Neuron (in vitro differentiated cells): ENCODE data around the gene ZNF350.
A peak's percentile ranks its signal among the peaks of the same experiment; 100 is the strongest.
"Not testable (repeated sequence)": the region's sequence is repeated elsewhere in the genome, so short reads cannot be mapped to it uniquely, and the experiment has no call there.

Source experiments
- H2AFZ ChIP-seq: one replicate; pipeline ENCODE4 v1.6.1; 2013; ENCODE audit warnings: low read depth, mild to moderate bottlenecking, inconsistent platforms, low read length, moderate library complexity
- H3K27me3 ChIP-seq: one replicate; pipeline ENCODE4 v1.6.1; 2013; ENCODE audit warnings: low read length; ENCODE audit not compliant: insufficient read depth
- H3K36me3 ChIP-seq: one replicate; pipeline ENCODE4 v1.6.1; 2013; ENCODE audit warnings: low read length; ENCODE audit not compliant: insufficient read depth
- H3K4me1 ChIP-seq: one replicate; pipeline ENCODE4 v1.6.1; 2013; ENCODE audit warnings: low read length; ENCODE audit not compliant: insufficient read depth
- H3K4me3 ChIP-seq: 2 replicates; pipeline ENCODE4 v1.5.1; 2013; ENCODE audit warnings: mild to moderate bottlenecking, low read length, moderate library complexity
- H3K9me3 ChIP-seq: one replicate; pipeline ENCODE4 v1.6.1; 2013; ENCODE audit warnings: low read length

Gene ZNF350

DNA sequence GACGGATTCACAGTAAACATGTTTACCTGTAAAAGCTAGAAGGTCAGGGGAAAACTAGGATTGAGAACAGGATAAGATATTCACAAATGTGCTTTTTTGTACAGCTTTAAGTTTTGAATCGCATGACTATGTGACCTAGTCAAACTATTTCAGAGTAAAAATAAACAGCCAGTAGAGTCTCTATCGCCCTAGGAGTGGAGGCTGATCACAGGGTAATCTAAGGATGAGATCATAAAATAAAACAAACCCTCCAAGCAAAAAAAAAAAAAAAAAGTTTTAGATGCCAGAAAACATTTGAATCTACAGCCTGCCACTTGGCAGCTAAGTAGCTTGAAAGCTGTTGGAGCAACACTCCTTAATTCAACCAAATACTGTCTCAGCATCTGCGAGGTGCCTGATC is 26.8 kb downstream of the ZNF350 start:
- no peaks in the 10 kb centered on the region for H3K27me3 ChIP-seq
- H3K4me1 ChIP-seq, result no peaks in the 10 kb centered on the region
- no peak overlapping the region for H3K4me3 ChIP-seq
- no peak overlapping the region for H2AFZ ChIP-seq
- H3K36me3 ChIP-seq, result peaks cover 13% of the 10 kb centered on the region
- H3K9me3 ChIP-seq, result peaks cover 9% of the 10 kb centered on the region

DNA sequence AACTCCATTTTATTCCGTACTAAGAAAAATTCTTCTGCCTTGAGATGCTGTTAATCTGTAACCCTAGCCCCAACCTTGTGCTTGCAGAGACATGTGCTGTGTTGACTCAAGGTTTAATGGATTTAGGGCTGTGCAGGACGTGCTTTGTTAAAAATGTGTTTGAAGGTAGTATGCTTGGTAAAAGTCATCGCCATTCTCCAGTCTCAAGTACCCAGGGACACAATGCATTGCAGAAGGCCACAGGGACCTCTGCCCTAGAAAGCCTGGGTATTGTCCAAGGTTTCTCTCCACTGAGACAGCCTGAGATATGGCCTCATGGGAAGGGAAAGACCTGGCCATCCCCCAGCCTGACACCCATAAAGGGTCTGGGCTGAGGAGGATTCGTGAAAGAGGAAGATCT is 28.8 kb downstream of the ZNF350 start:
- H2AFZ ChIP-seq, H3K9me3 ChIP-seq, H3K4me3 ChIP-seq, H3K27me3 ChIP-seq, H3K36me3 ChIP-seq, H3K4me1 ChIP-seq: not testable (repeated sequence)

DNA sequence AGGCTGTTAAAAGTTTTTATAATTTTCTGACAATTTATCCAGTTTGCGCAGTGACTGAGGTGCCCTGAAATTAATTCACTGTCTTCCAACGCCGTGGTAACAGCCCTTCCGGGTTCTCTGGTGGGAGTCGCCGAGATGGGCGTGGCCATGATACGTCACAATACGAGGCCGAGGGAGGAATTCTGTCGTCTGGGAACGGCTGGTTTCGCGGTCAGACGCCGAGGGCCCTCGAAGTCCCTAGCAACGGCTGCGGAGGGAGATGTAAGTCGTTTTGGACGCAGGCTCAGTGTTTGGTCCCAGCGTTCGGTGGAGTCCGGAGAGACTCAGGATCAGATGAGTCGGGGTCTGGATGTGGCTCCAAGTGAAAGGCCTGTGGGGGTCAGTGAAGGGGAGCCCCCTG is 37.7 kb downstream of the ZNF350 start:
- H3K4me3 ChIP-seq, result no peak overlapping the region
- H2AFZ ChIP-seq, result no peak overlapping the region
- H3K36me3 ChIP-seq, result peaks cover 21% of the 10 kb centered on the region
- no peaks in the 10 kb centered on the region for H3K27me3 ChIP-seq
- H3K9me3 ChIP-seq, result peaks cover 37% of the 10 kb centered on the region
- H3K4me1 ChIP-seq, result no peaks in the 10 kb centered on the region

DNA sequence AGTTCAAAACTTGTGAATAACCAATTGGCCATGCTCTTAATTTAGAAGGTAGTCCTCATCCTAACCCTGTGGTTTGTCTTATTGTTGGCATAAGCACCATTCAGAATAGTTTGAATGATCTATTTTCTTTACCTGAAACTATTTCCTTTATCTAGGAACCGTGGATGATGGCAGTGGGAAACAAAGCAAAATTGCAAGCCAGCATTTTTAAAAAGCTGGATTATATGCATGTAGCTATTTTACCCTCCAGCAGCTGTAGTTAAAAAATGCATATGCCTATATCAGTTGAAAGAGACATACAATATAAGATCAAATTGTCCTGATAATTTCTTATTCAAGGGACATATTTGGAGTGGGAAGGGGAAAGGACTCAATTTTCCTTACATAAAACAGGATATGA is 40.0 kb downstream of the ZNF350 start:
- H3K36me3 ChIP-seq, result peaks cover 44% of the 10 kb centered on the region
- H3K27me3 ChIP-seq, result no peaks in the 10 kb centered on the region
- H3K4me1 ChIP-seq, result no peaks in the 10 kb centered on the region
- H3K9me3 ChIP-seq, result peaks cover 57% of the 10 kb centered on the region
- H3K4me3 ChIP-seq, result no peak overlapping the region
- H2AFZ ChIP-seq, result no peak overlapping the region

DNA sequence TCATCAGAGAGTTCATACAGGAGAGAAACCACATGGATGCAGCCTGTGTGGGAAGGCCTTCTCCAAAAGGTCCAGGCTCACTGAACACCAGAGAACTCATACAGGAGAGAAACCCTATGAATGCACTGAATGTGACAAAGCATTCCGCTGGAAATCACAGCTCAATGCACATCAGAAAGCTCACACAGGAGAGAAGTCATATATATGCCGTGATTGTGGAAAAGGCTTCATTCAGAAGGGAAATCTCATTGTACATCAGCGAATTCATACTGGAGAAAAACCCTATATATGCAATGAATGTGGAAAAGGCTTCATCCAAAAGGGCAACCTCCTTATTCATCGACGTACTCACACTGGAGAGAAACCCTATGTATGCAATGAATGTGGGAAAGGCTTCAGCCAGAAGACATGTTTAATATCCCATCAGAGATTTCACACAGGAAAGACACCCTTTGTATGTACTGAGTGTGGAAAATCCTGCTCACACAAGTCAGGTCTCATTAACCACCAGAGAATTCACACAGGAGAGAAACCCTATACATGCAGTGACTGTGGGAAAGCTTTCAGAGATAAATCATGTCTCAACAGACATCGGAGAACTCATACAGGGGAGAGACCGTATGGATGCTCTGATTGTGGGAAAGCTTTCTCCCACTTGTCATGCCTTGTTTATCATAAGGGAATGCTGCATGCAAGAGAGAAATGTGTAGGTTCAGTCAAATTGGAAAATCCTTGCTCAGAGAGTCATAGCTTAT is 41.7 kb downstream of the ZNF350 start:
- no peak overlapping the region for H2AFZ ChIP-seq
- no peaks in the 10 kb centered on the region for H3K4me1 ChIP-seq
- H3K27me3 ChIP-seq, result no peaks in the 10 kb centered on the region
- peaks cover 73% of the 10 kb centered on the region for H3K9me3 ChIP-seq
- H3K4me3 ChIP-seq, result no peak overlapping the region
- peaks cover 60% of the 10 kb centered on the region for H3K36me3 ChIP-seq

DNA sequence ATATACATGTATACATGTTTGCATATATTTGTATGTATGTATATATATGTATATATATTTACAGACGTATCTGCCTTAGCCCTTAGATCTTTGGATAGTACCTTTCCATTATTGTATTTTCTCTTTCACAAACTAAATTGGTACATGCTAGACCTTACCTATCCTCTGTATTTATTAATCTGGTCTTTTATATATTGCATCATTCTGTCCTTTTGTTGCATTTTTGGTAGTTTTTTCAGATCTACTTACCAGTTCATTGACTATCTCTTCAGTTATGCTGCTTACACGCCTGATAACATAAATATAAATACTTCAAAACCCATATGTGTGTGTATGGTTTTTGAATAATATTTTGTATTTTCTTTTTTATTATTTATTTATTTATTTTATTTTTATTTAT is 47.7 kb downstream of the ZNF350 start:
- Histone ChIP-seq H3K4me1 (no peaks in the 10 kb centered on the region), H3K27me3 (no peaks in the 10 kb centered on the region), H3K4me3 (no peak overlapping the region), H3K9me3 (peaks cover 70% of the 10 kb centered on the region), H2AFZ (no peak overlapping the region), H3K36me3 (peaks cover 79% of the 10 kb centered on the region)

DNA sequence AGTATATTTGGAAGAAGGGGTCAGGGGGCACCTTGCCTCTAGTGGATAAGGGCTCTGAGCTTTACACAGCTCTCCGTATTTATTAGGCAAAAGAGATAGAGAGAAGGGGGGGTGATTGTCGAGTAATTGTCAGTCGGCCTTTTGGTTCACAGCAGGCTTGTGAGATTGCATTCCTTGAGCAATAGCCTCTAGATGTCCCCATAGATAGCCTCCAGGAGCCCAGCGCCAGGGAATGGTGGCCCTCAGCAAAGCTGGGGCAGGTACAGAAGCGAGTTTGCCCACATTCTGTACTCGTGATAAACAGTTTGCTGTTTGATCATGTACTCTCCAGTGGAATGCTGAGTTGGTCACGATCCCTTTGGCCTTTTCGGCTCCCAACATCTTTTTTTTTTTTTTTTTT is 54.7 kb downstream of the ZNF350 start:
- no peak overlapping the region for H3K4me3 ChIP-seq
- H3K9me3 ChIP-seq, result peaks cover 40% of the 10 kb centered on the region
- H3K36me3 ChIP-seq, result peaks cover 58% of the 10 kb centered on the region
- no peak overlapping the region for H2AFZ ChIP-seq
- H3K27me3 ChIP-seq, result no peaks in the 10 kb centered on the region
- peaks cover 4% of the 10 kb centered on the region for H3K4me1 ChIP-seq

DNA sequence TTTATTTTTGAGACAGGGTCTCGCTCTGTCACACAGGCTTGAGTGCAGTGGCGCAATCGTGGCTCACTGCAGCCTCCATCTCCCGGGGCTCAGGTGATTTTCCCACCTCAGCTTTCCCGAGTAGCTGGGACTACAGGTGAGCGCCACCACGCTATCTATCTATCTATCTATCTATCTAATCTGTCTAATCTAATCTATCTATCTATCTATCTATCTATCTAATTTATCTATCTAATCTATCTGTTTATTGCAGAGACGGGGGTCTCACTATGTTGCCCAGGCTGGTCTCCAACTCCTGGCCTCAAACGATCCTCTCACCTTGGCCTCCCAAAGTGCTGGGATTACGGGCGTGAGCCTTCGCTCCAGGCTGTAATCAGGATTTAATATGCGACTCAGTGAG is 58.8 kb downstream of the ZNF350 start:
- Histone ChIP-seq H3K9me3 (peaks cover 17% of the 10 kb centered on the region), H2AFZ (peak overlapping the region; percentile 84), H3K27me3 (no peaks in the 10 kb centered on the region), H3K4me1 (peaks cover 4% of the 10 kb centered on the region), H3K4me3 (peak overlapping the region; percentile 75), H3K36me3 (peaks cover 31% of the 10 kb centered on the region)

DNA sequence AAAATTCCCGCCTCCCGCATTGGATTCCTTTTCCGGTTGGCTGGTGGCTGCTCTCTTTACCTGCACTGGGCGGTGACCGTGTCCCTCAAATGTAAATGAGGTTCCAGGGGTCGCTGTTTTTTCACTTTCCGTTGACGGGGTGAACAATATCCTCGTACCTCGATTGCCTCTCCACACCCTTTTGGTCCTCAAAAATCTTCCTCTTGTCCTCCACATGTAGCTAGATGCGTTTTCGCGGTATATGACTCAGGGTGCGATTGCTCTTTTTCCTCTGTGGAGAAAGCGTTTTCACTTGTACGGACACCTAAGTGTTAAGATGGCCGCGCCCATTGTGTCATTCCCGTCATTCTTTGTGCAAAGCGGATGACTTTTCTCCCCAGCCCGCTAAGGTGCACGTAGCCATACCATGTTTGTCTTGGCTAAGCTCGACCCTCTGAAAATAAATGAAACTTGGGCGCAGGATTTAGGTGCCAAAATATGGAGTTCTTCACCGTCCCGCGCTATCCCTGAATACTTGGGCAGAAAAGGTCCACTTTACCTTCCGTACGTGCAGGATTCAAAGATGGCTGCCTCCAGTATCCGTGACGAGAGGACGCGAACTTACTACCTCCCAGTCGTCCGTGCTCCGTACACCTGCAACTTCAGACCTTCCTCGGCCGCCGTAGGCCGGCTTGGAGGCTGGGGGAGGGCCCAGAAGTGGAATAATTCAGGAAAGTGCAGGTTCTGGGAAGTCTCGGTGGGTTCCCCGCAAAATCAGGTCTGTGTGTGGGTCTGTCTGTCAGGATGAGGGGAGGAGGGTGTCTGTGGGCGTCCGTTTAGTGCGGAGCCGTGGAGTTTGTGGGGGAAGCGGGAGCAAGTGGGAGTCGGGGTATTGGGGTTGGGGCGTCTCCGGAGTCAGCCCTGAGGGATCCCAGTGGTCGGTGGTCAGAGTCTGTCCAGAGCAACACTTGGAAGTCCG is 59.6 kb downstream of the ZNF350 start, which contains the start of gene ZNF613:
Gene ZNF613 (plus strand): TSS at position 689 of the 958 bp plus-strand sequence. CDS start 8,749 bp downstream, outside the sequence.
- H3K4me3 ChIP-seq, result peak within 1 kb of the TSS; percentile 75
- H3K27me3 ChIP-seq, result no peaks in the 10 kb centered on the region
- H3K4me1 ChIP-seq, result peaks cover 4% of the 10 kb centered on the region
- peak within 1 kb of the TSS; percentile 84 for H2AFZ ChIP-seq
- peaks cover 20% of the 10 kb centered on the region for H3K9me3 ChIP-seq
- peaks cover 23% of the 10 kb centered on the region for H3K36me3 ChIP-seq

DNA sequence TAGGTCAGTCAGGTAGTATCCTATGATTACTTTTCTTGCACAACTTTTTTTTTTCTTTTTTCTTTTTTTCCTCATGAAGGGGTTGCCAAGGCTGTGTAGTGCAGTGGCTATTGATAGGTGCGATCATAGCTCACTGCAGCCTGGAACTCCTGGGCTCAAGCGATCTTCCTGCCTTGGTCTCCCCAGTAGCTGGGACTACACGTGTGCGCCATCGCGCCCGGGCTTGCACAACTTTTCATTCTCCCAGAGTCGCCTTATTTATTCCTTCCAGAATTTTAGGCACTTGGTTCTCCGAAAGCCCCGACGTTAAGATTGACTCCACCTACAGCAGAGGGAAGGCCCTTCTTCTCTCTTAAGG is 60.2 kb downstream of the ZNF350 start:
- Histone ChIP-seq H3K4me3 (peak overlapping the region; percentile 75), H2AFZ (peak overlapping the region; percentile 84), H3K9me3 (peaks cover 20% of the 10 kb centered on the region), H3K4me1 (peaks cover 4% of the 10 kb centered on the region), H3K27me3 (no peaks in the 10 kb centered on the region), H3K36me3 (peaks cover 17% of the 10 kb centered on the region)

DNA sequence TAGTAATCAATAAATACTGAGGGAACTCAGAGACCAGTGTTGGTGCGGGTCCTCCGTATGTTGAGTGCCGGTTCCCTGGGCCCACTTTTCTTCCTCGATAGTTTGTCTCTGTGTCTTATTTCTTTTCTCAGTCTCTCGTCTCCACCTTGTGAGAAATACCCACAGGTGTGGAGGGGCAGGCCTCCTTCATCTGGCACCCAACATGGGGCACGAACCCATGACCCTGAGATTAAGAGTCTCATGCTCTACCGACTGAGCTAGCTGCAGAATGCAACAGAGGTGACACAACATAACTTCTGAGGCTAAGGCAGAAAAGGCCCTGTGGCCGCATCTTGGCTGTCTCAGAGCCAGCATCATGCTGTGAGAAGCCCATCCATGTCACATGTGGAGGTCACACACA is 64.7 kb downstream of the ZNF350 start:
- H2AFZ ChIP-seq, result no peak overlapping the region
- no peaks in the 10 kb centered on the region for H3K27me3 ChIP-seq
- no peaks in the 10 kb centered on the region for H3K4me1 ChIP-seq
- peaks cover 29% of the 10 kb centered on the region for H3K9me3 ChIP-seq
- H3K4me3 ChIP-seq, result no peak overlapping the region
- no peaks in the 10 kb centered on the region for H3K36me3 ChIP-seq

DNA sequence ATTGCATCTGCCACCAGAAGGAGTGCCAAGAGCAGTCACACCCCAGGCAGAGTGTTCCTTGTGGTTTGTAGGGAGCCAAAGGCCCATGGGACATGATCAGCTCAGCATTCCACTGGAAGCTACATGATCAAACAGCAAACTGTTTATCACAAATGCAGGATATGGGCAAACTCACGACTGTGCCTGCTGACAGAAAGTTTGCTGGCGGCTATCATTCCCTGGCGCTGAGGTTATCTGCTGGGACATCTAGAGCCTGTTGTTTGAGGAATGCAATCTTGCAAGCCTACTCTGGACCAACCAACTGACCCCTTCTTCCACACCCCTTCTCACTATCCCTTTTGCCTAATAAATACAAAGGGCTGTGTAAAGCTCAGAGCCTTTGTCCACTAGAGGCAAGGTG is 67.0 kb downstream of the ZNF350 start:
- Histone ChIP-seq H3K9me3 (peaks cover 27% of the 10 kb centered on the region), H2AFZ (no peak overlapping the region), H3K36me3 (no peaks in the 10 kb centered on the region), H3K4me1 (no peaks in the 10 kb centered on the region), H3K27me3 (no peaks in the 10 kb centered on the region), H3K4me3 (no peak overlapping the region)

DNA sequence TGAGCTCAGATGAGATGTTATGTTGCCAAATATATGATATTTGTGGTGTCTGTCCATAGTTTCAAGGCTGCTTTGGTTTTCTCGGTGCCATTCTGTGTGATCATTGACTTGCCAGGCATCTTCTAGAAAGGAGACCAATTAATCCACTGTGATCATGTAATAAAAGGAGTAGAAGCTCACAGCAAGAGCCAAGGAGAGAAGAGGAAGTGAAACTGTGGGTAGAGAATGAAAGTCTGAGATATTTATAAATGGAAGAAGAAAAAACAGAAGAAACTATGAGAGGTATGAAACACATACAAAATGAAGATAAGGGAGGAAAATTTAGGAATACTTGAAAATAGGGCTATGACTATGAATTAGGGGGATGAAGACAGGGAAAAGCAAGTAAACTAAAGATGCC is 70.5 kb downstream of the ZNF350 start:
- H3K36me3 ChIP-seq, result no peaks in the 10 kb centered on the region
- no peak overlapping the region for H2AFZ ChIP-seq
- H3K27me3 ChIP-seq, result no peaks in the 10 kb centered on the region
- peaks cover 23% of the 10 kb centered on the region for H3K9me3 ChIP-seq
- no peaks in the 10 kb centered on the region for H3K4me1 ChIP-seq
- no peak overlapping the region for H3K4me3 ChIP-seq
